ENCODE data around the gene KCNT2.

KCNT2 gene

GRCh38 chr1:196546272-196547111, 61.7 kb downstream of the KCNT2 start:
- H3K4me3 ChIP-seq = no peak overlapping the region

GRCh38 chr1:196545222-196545621, 63.0 kb downstream of the KCNT2 start:
- no peak overlapping the region for H3K27ac ChIP-seq
- no peaks in the 10 kb centered on the region for H3K36me3 ChIP-seq
- no peak for DNase-seq
- no peak overlapping the region for H3K4me3 ChIP-seq
- no peak for TF ChIP-seq CTCF (IDR thresholded peaks at IDR 0.05)
- no peaks in the 10 kb centered on the region for H3K27me3 ChIP-seq
- no peaks in the 10 kb centered on the region for H3K4me1 ChIP-seq
- intact Hi-C loops (cut with DNase I; ENCODE audit: low total_unique reads) = no loop called here
- H3K9me3 ChIP-seq = no peaks in the 10 kb centered on the region

More at GRCh38 chr1:196546272-196547111, 61.7 kb downstream of the KCNT2 start:
- no peaks in the 10 kb centered on the region for H3K9me3 ChIP-seq
- no peak for DNase-seq
- no peak for TF ChIP-seq CTCF (IDR thresholded peaks at IDR 0.05)
- H3K27ac ChIP-seq = no peak overlapping the region
- no peaks in the 10 kb centered on the region for H3K27me3 ChIP-seq
- H3K36me3 ChIP-seq = no peaks in the 10 kb centered on the region
- intact Hi-C loops (cut with DNase I; ENCODE audit: low total_unique reads) = no loop called here
- H3K4me1 ChIP-seq = no peaks in the 10 kb centered on the region

DNA sequence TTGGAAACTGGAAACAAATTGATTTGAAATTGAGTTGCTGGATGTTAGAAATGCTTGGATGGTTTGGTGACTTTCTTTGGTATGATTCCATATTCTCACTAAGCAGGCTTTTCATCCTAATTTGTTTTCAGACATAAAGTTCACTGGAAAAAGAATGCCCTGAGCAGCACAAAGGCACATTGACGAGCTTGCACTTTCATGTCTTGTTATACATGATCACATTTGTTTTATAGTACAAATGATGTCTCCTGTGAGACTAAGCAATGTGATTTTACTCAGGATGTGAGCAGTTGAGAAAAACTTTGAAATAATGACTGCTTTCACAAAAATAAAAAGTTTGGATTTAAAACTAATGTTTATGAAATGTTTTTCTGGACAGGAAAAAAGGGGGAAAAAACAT, 63.6 kb downstream of the KCNT2 start:
- intact Hi-C loops (cut with DNase I; ENCODE audit: low total_unique reads) = no loop called here
- Histone ChIP-seq H3K9me3 (no peaks in the 10 kb centered on the region), H3K27me3 (no peaks in the 10 kb centered on the region), H3K4me3 (no peak overlapping the region), H3K4me1 (no peaks in the 10 kb centered on the region), H3K27ac (no peak overlapping the region), H3K36me3 (no peaks in the 10 kb centered on the region)
- no peak for TF ChIP-seq CTCF (IDR thresholded peaks at IDR 0.05)
- DNase-seq = no peak

DNA sequence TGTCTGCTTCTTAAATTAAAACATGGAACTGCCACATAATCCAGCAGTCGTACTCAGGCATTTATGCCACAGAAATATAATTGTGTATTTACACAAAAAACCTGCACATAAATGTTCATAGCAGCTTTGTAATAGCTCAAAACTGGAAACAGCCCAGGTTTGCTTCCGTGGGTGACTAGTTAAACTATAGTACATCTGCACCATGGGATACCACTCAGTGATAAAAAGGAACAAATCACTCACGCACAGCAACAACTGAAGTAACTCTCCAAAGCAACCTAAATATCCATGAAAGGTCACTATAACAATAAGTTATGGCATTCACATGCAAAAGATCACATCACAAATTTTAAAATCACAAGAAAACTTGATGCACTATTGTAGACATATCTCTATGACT, 64.4 kb downstream of the KCNT2 start:
- no peak overlapping the region for H3K27ac ChIP-seq
- no peaks in the 10 kb centered on the region for H3K27me3 ChIP-seq
- intact Hi-C loops (cut with DNase I; ENCODE audit: low total_unique reads) = no loop called here
- TF ChIP-seq CTCF (IDR thresholded peaks at IDR 0.05) = no peak
- H3K9me3 ChIP-seq = no peaks in the 10 kb centered on the region
- no peak overlapping the region for H3K4me3 ChIP-seq
- H3K4me1 ChIP-seq = no peaks in the 10 kb centered on the region
- no peak for DNase-seq
- no peaks in the 10 kb centered on the region for H3K36me3 ChIP-seq

DNA sequence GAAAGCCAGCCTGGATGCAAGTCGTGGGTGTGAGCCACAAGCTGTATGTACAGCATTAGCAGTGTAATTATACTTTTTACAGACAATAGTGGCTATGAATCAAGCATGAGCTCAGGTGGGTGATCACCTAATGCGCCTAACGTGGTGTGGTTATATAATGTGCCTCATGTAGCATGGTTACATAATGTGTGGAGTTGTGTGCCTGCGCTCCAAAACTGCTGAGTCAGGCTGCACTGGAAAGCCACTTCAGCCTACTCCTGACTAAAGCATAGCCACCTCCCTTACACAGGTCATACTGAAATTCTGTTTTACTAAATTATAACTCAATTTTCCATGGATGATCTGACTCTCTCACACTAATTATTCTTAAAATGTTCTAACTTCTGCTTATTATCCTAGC, 69.8 kb downstream of the KCNT2 start:
- no peak for DNase-seq
- peaks cover 0 to 6% (median 0%) of the 10 kb centered on the region in 3 donors for H3K9me3 ChIP-seq
- H3K27me3 ChIP-seq = no peaks in the 10 kb centered on the region
- H3K36me3 ChIP-seq = no peaks in the 10 kb centered on the region
- no peak overlapping the region for H3K4me3 ChIP-seq
- peaks cover 0 to 7% (median 0%) of the 10 kb centered on the region in 4 donors for H3K4me1 ChIP-seq
- TF ChIP-seq CTCF (IDR thresholded peaks at IDR 0.05) = no peak
- no peak overlapping the region for H3K27ac ChIP-seq
- intact Hi-C loops (cut with DNase I; ENCODE audit: low total_unique reads) = no loop called here
